ENCODE data around the gene PLPP7. TPM values are rescaled to one million over a fixed set of nuclear protein-coding genes. Genes with fewer than 3 reads are reported as not detected.
"Not testable (repeated sequence)": the region's sequence is repeated elsewhere in the genome, so short reads cannot be mapped to it uniquely, and the experiment has no call there.

PLPP7 gene
- polyA plus RNA-seq (2011; rRNA removed) (0.08 TPM in 1 of 2 replicates, not detected in the other), polyA plus RNA-seq (2017; fragmentation: RNase III; extraction: RNeasy Plus Mini Kit Qiagen cat#74134 plus additional on column Dnase treatment) (not detected in 3 replicates), polyA minus RNA-seq (2011; rRNA and poly(A)+ RNA removed) (not detected in 2 replicates)
- 0.04 and 0.09 TPM in 2 replicates for polyA plus RNA-seq (2012; cell fraction: cytosol; rRNA removed)
- polyA plus RNA-seq (2012; cell fraction: nucleus; rRNA removed) = 0.05 and 0.06 TPM in 2 replicates

- ATAC-seq (peak; percentile 47 to 86; a peak in 4 of 6 replicates), FAIRE-seq (no peak), DNase-seq (ENCODE audit: low read depth in 1 of 2, low spot score in 1 of 2) (no peak)
- ChIA-PET POLR2A (no interaction called here), CTCF (interaction anchor here (1.4 to 2.1 kb wide), 3 partner anchors 9 to 60 kb away, joined by 5 to 6 read pairs (median 5); no protein-coding TSS in a partner anchor)
- Histone ChIP-seq H3K4me1 (no peaks in the 10 kb centered on the region), H3K4me2 (no peak within 1 kb of the TSS), H3K9me3 (no peaks in the 10 kb centered on the region), H3K27ac (0 out of 6 replicates have a peak within 1 kb of the TSS, but pooled peaks of 1 of the 2 experiments have one; percentile 7), H3K4me3 (no peak within 1 kb of the TSS)
- no peak for TF ChIP-seq KDM1A (IDR thresholded peaks at IDR 0.05; ENCODE audit: low read depth)
- TF ChIP-seq HOXB13 (CRISPR knock-in tag; IDR thresholded peaks at IDR 0.05; ENCODE audit: low read depth) = no peak
- no peak for TF ChIP-seq ELK1 (IDR thresholded peaks at IDR 0.05; ENCODE audit: low read depth, low read length)
- TF ChIP-seq HOXB5 (CRISPR knock-in tag; IDR thresholded peaks at IDR 0.05) = no peak
- no peak for TF ChIP-seq ZNF302 (CRISPR knock-in tag; IDR thresholded peaks at IDR 0.05)
- no peak for TF ChIP-seq POLR2AphosphoS2 (conservative IDR thresholded peaks at IDR 0.05; ENCODE audit: low read length)
- 88% methylated on average over 20 of the region's 28 CpGs for WGBS (ENCODE audit: missing lambda C conversion rate)
These were observed at the start of gene PLPP7 for GRCh38 chr9:131289301-131290035. TSS of gene PLPP7 (plus strand) at chr9:131289723. CDS start at chr9:131289998, 275 bp downstream.

- Histone ChIP-seq H3K9me3 (peaks cover 3% of the 10 kb centered on the region; the same call in 1 of the 3 replicates), H3K27ac (no peak overlapping the region), H3K4me2 (no peak overlapping the region), H3K4me3 (no peak overlapping the region), H3K4me1 (no peaks in the 10 kb centered on the region)
- FAIRE-seq (no peak), ATAC-seq (peak in 1 of 2 experiments; percentile 35; a peak in 2 of 6 replicates), DNase-seq (ENCODE audit: low read depth in 1 of 2, low spot score in 1 of 2) (no peak)
- 75% methylated on average over 22 of the region's 22 CpGs for WGBS (ENCODE audit: missing lambda C conversion rate)
- POLR2A ChIA-PET = no interaction called here
- TF ChIP-seq JUNB (IDR thresholded peaks at IDR 0.05) = no peak
- no peak for TF ChIP-seq ATOH8 (CRISPR knock-in tag; IDR thresholded peaks at IDR 0.05; ENCODE audit: low read depth)
- no peak for TF ChIP-seq REST (IDR thresholded peaks at IDR 0.05)
- TF ChIP-seq ZSCAN20 (CRISPR knock-in tag; IDR thresholded peaks at IDR 0.05) = no peak
- no peak for TF ChIP-seq EHMT2 (IDR thresholded peaks at IDR 0.05; ENCODE audit: low read depth)
- TF ChIP-seq ZNF302 (CRISPR knock-in tag; IDR thresholded peaks at IDR 0.05) = no peak
- no peak for TF ChIP-seq FOSL2 (IDR thresholded peaks at IDR 0.05)
- TF ChIP-seq FOSL2 (CRISPR knock-in tag; IDR thresholded peaks at IDR 0.05) = no peak
- CTCF ChIA-PET = no interaction called here
These were observed 49.2 kb upstream of the PLPP7 start for GRCh38 chr9:131240047-131240921.

- H3K27ac ChIP-seq; H3K4me1 ChIP-seq; H3K4me3 ChIP-seq; H3K4me2 ChIP-seq; POLR2A ChIA-PET; FAIRE-seq; H3K9me3 ChIP-seq; ATAC-seq; DNase-seq (ENCODE audit: low read depth in 1 of 2, low spot score in 1 of 2): not testable (repeated sequence)
- WGBS (ENCODE audit: missing lambda C conversion rate) = 81% methylated on average over 5 of the region's 5 CpGs
- CTCF ChIA-PET = interaction anchor here (0.9 kb wide), 1 partner anchor 94 kb away, joined by 3 read pairs; no protein-coding TSS in a partner anchor
These were observed 45.2 kb upstream of the PLPP7 start for GRCh38 chr9:131244331-131244730.

All from A549 (cell line).